HepG2 (cell line): Measurements from ENCODE around the gene DST. TPM values are rescaled to one million over a fixed set of nuclear protein-coding genes. Genes with fewer than 3 reads are reported as not detected.
A peak's percentile ranks its signal among the peaks of the same experiment; 100 is the strongest.

ENCODE experiments used
- ELF1 ChIP-seq: sonication (generic); formaldehyde crosslinking; IDR thresholded peaks from 2 replicates; pipeline ENCODE4 v1.4.0; 2020; ENCODE audit warnings: missing genetic modification reagents
- MIER3 ChIP-seq: IDR thresholded peaks from 2 replicates; pipeline ENCODE4 v1.6.1; 2016; ENCODE audit warnings: missing compliant biosample characterization, borderline replicate concordance
- MLXIP ChIP-seq: sonication (generic); formaldehyde crosslinking; IDR thresholded peaks from 2 replicates; pipeline ENCODE4 v1.9.0; 2021; ENCODE audit warnings: missing genetic modification reagents, borderline replicate concordance
- MYPOP ChIP-seq: sonication (generic); formaldehyde crosslinking; IDR thresholded peaks from 2 replicates; pipeline ENCODE4 v1.8.1; 2023; ENCODE audit warnings: mild to moderate bottlenecking, moderate library complexity, missing genetic modification reagents
- NFRKB ChIP-seq: fragments of 450-650 bp; IDR thresholded peaks from 2 replicates; pipeline ENCODE4 v1.6.1; 2017
- NR2F1 ChIP-seq, 2 experiments: fragments of 450-650 bp in 1 of 2; formaldehyde crosslinking in 1 of 2; IDR thresholded peaks; 2 replicates each; pipeline versions ENCODE4 v1.5.0 to v1.6.1; 2016 to 2020; ENCODE audit warnings: mild to moderate bottlenecking in 1 of 2, missing compliant biosample characterization in 1 of 2, missing genetic modification reagents in 1 of 2, moderate library complexity in 1 of 2
- PLSCR1 ChIP-seq: sonication (generic); formaldehyde crosslinking; IDR thresholded peaks from 2 replicates; pipeline ENCODE4 v1.5.0; 2020; ENCODE audit warnings: missing genetic modification reagents, mild to moderate bottlenecking, borderline replicate concordance
- PRDM4 ChIP-seq: sonication (generic); formaldehyde crosslinking; IDR thresholded peaks from 2 replicates; pipeline ENCODE4 v1.9.0; 2021; ENCODE audit warnings: missing genetic modification reagents, borderline replicate concordance
- SIX1 ChIP-seq: sonication (generic); formaldehyde crosslinking; IDR thresholded peaks from 2 replicates; pipeline ENCODE4 v1.4.0; 2020; ENCODE audit warnings: missing genetic modification reagents, borderline replicate concordance
- SMAD1 ChIP-seq: sonication (generic); formaldehyde crosslinking; IDR thresholded peaks from 2 replicates; pipeline ENCODE4 v1.4.0; 2020; ENCODE audit warnings: missing genetic modification reagents, low read depth, mild to moderate bottlenecking, borderline replicate concordance
- TCF7L2 ChIP-seq: IDR thresholded peaks from 2 replicates; pipeline ENCODE4 v1.6.1; 2011; ENCODE audit warnings: mild to moderate bottlenecking, low read depth, low read length, moderate library complexity
- TRAFD1 ChIP-seq: sonication (generic); formaldehyde crosslinking; IDR thresholded peaks from 2 replicates; pipeline ENCODE4 v1.5.1; 2020; ENCODE audit warnings: missing genetic modification reagents, mild to moderate bottlenecking, borderline replicate concordance
- YY1 ChIP-seq: IDR thresholded peaks from 2 replicates; pipeline ENCODE4 v1.6.1; 2011; ENCODE audit warnings: low read length, low read depth, moderate library complexity, mild to moderate bottlenecking; ENCODE audit not compliant: insufficient read depth, insufficient replicate concordance
- ZBTB7B ChIP-seq: sonication (generic); formaldehyde crosslinking; IDR thresholded peaks from 2 replicates; pipeline ENCODE4 v1.4.0; 2020; ENCODE audit warnings: missing genetic modification reagents
- ZNF12 ChIP-seq: sonication (generic); formaldehyde crosslinking; IDR thresholded peaks from 2 replicates; pipeline ENCODE4 v1.5.0; 2020; ENCODE audit warnings: missing genetic modification reagents
- ZNF24 ChIP-seq: fragments of 450-650 bp; IDR thresholded peaks from 2 replicates; pipeline ENCODE4 v1.6.1; 2017; ENCODE audit warnings: antibody characterized with exemption, mild to moderate bottlenecking
- ZNF317 ChIP-seq: sonication (generic); formaldehyde crosslinking; IDR thresholded peaks from 2 replicates; pipeline ENCODE4 v1.5.0; 2020; ENCODE audit warnings: mild to moderate bottlenecking, missing genetic modification reagents
- ZNF414 ChIP-seq: sonication (generic); formaldehyde crosslinking; IDR thresholded peaks from 2 replicates; pipeline ENCODE4 v1.5.0; 2020; ENCODE audit warnings: missing genetic modification reagents
- ZNF484 ChIP-seq: sonication (generic); formaldehyde crosslinking; IDR thresholded peaks from 2 replicates; pipeline ENCODE4 v1.5.1; 2020; ENCODE audit warnings: mild to moderate bottlenecking, low read depth, missing genetic modification reagents, borderline replicate concordance
- ZNF720 ChIP-seq: sonication (generic); formaldehyde crosslinking; IDR thresholded peaks from 2 replicates; pipeline ENCODE4 v1.4.0; 2020; ENCODE audit warnings: missing genetic modification reagents
- polyA plus RNA-seq, 8 experiments: library from polyadenylated mRNA; depleted of rRNA in 3 of 8; stranded (reverse) in 7 of 8; unstranded in 1 of 8; fragments of >200 nt; fragmentation: Illumina TruSeq in 4 of 8; extraction: Trizol in 4 of 8; gene quantifications; 2 replicates each; pipeline versions ENCODE4 v1.2.1 to v1.2.3, GENCODE V29; 2011 to 2016; ENCODE audit warnings: low read depth in 4 of 8, missing spikeins in 1 of 8, mixed read lengths in 1 of 8; ENCODE audit not compliant: insufficient read depth in 1 of 8
- total RNA-seq, 5 experiments: library from RNA; depleted of rRNA; stranded (reverse); fragments of >200 nt; fragmentation: Illumina TruSeq; extraction: Trizol; gene quantifications; 2 replicates each; pipeline ENCODE4 v1.2.3, GENCODE V29; 2016; ENCODE audit warnings: low read depth in 1 of 5

The DST gene
- total and polyA plus RNA-seq, 2 of the 13 experiments (the other 11 are each of a cell fraction or from before 2014, with no cell fraction given) = 64.4 to 89.0 TPM

GRCh38 chr6:56541030-56541600, 101.6 kb downstream of the DST start (continued):
- peak; percentile 43; the same call in 1 of the 2 replicates for TF ChIP-seq MYPOP (CRISPR knock-in tag)
- TF ChIP-seq NFRKB = no peak
- TF ChIP-seq TRAFD1 (CRISPR knock-in tag) = no peak
- TF ChIP-seq SMAD1 (CRISPR knock-in tag) = no peak
- TF ChIP-seq MIER3 = no peak
- TF ChIP-seq PLSCR1 (CRISPR knock-in tag) = no peak
- TF ChIP-seq YY1 = no peak
- no peak for TF ChIP-seq SIX1 (CRISPR knock-in tag)
- TF ChIP-seq ELF1 = no peak
- TF ChIP-seq NR2F1 (CRISPR knock-in tag; IDR thresholded peaks at IDR 0.05) = no peak
- TF ChIP-seq TCF7L2 = no peak
- no peak for TF ChIP-seq ZNF12 (CRISPR knock-in tag)
- TF ChIP-seq PRDM4 (CRISPR knock-in tag) = no peak
- TF ChIP-seq MLXIP = no peak
- TF ChIP-seq ZBTB7B (CRISPR knock-in tag) = no peak
- no peak for TF ChIP-seq ZNF720 (CRISPR knock-in tag)
- TF ChIP-seq ZNF414 (CRISPR knock-in tag) = peak; percentile 32; the same call in 1 of the 2 replicates
- peak; percentile 13; the same call in 1 of the 2 replicates for TF ChIP-seq ZNF24
- no peak for TF ChIP-seq ZNF484 (CRISPR knock-in tag)
- TF ChIP-seq ZNF317 (CRISPR knock-in tag) = no peak
